Neural progenitor cell (in vitro differentiated cells): Measurements from ENCODE around the gene PCDHA9. TPM values are rescaled to one million over a fixed set of nuclear protein-coding genes. Genes with fewer than 3 reads are reported as not detected.
"Not testable (repeated sequence)": the region's sequence is repeated elsewhere in the genome, so short reads cannot be mapped to it uniquely, and the experiment has no call there.

Source experiments
- DNase-seq: peaks from one replicate; pipeline ENCODE4 v3.0.0-alpha.2; 2016; ENCODE audit warnings: low spot score
- H2AFZ ChIP-seq: fragments of 200-600 bp; sonication (generic); replicated peaks from 2 replicates; pipeline ENCODE4 v1.6.1; 2016; ENCODE audit warnings: antibody characterized with exemption
- H3F3A ChIP-seq: fragments of 200-600 bp; sonication (generic); 2 replicates; pipeline ENCODE4 v1.6.1; 2016; ENCODE audit warnings: antibody characterized with exemption, low read depth
- H3K27ac ChIP-seq: fragments of 200-600 bp; sonication (generic); 2 replicates; pipeline ENCODE4 v1.5.1; 2016; ENCODE audit warnings: mild to moderate bottlenecking
- H3K27me3 ChIP-seq: fragments of 200-600 bp; sonication (generic); 2 replicates; pipeline ENCODE4 v1.6.1; 2016; ENCODE audit warnings: mild to moderate bottlenecking, moderate library complexity
- H3K36me3 ChIP-seq: fragments of 200-600 bp; sonication (generic); 2 replicates; pipeline ENCODE4 v1.5.1; 2016
- H3K4me1 ChIP-seq: fragments of 200-600 bp; sonication (generic); 2 replicates; pipeline ENCODE4 v1.6.1; 2016; ENCODE audit warnings: mixed run types
- H3K4me2 ChIP-seq: fragments of 200-600 bp; sonication (generic); 2 replicates; pipeline ENCODE4 v1.6.1; 2016
- H3K4me3 ChIP-seq: fragments of 200-600 bp; sonication (generic); 2 replicates; pipeline ENCODE4 v1.5.1; 2016
- H3K79me2 ChIP-seq: fragments of 200-600 bp; sonication (generic); 2 replicates; pipeline ENCODE4 v1.6.1; 2016; ENCODE audit warnings: low read depth
- H3K9ac ChIP-seq: fragments of 200-600 bp; sonication (generic); 2 replicates; pipeline ENCODE4 v1.6.1; 2016
- H3K9me3 ChIP-seq: fragments of 200-600 bp; sonication (generic); 2 replicates; pipeline ENCODE4 v1.5.1; 2016; ENCODE audit warnings: low read depth
- H4K20me1 ChIP-seq: fragments of 200-600 bp; sonication (generic); 2 replicates; pipeline ENCODE4 v1.6.1; 2016; ENCODE audit warnings: low read depth
- H3K27ac Mint-ChIP-seq: 3 replicates; pipeline ENCODE4 v1.8.0; 2021; ENCODE audit warnings: mixed read lengths
- H3K27me3 Mint-ChIP-seq: 2 replicates; pipeline ENCODE4 v1.8.0; 2022; ENCODE audit warnings: low read depth, mild to moderate bottlenecking, inconsistent platforms, moderate library complexity, mixed read lengths; ENCODE audit not compliant: insufficient read depth
- H3K36me3 Mint-ChIP-seq: 3 replicates; pipeline ENCODE4 v1.8.0; 2021; ENCODE audit warnings: mixed read lengths
- H3K4me1 Mint-ChIP-seq: 3 replicates; pipeline ENCODE4 v1.8.0; 2021; ENCODE audit warnings: mixed read lengths
- H3K4me3 Mint-ChIP-seq: 3 replicates; pipeline ENCODE4 v1.8.0; 2021; ENCODE audit warnings: mild to moderate bottlenecking, moderate library complexity, mixed read lengths
- H3K9me3 Mint-ChIP-seq: 3 replicates; pipeline ENCODE4 v1.8.0; 2020; ENCODE audit warnings: mixed read lengths
- CTCF ChIP-seq: fragments of 200-600 bp; sonication (generic); IDR thresholded peaks from 2 replicates; pipeline ENCODE4 v1.5.1; 2017; ENCODE audit warnings: antibody characterized with exemption, mild to moderate bottlenecking
- EZH2 ChIP-seq: fragments of 200-600 bp; sonication (generic); IDR thresholded peaks from 2 replicates; pipeline ENCODE4 v1.6.1; 2017; ENCODE audit warnings: antibody characterized with exemption, mild to moderate bottlenecking, moderate library complexity
- EZH2phosphoT487 ChIP-seq: fragments of 200-600 bp; sonication (generic); IDR thresholded peaks from 2 replicates; pipeline ENCODE4 v1.6.1; 2017; ENCODE audit warnings: antibody characterized with exemption
- total RNA-seq: library from RNA; depleted of rRNA; stranded (reverse); fragments of >200 nt; gene quantifications from 2 replicates; pipeline ENCODE4 v1.2.3, GENCODE V29; 2015; ENCODE audit warnings: low replicate concordance

PCDHA9 gene
- total RNA-seq, 1 donor from 2014 or later: 2.0 TPM

DNA sequence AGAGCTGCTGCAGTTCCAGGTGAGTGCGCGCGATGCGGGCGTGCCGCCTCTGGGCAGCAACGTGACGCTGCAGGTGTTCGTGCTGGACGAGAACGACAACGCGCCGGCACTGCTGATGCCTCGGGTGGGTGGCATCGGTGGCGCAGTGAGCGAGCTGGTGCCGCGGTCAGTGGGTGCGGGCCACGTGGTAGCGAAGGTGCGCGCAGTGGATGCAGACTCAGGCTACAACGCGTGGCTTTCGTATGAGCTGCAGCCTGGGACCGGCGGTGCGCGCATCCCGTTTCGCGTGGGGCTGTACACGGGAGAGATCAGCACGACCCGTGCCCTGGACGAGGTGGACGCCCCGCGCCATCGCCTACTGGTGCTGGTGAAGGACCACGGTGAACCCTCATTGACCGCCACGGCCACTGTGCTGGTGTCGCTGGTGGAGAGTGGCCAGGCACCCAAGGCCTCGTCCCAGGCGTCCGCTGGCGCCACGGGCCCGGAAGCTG is 45.4 kb upstream of the PCDHA9 start:
- Histone ChIP-seq H3K4me1 (no peaks in the 10 kb centered on the region), H3K9ac (no peak overlapping the region), H3F3A (no peaks in the 10 kb centered on the region), H3K4me2 (no peak overlapping the region), H3K27ac (no peak overlapping the region), H2AFZ (no peak overlapping the region), H3K9me3 (peaks cover 9% of the 10 kb centered on the region), H3K27me3 (no peaks in the 10 kb centered on the region), H4K20me1 (no peaks in the 10 kb centered on the region), H3K4me3 (no peak overlapping the region), H3K79me2 (no peaks in the 10 kb centered on the region), H3K36me3 (peaks cover 13% of the 10 kb centered on the region)
- no peak overlapping the region for H3K27ac Mint-ChIP-seq
- H3K4me1 Mint-ChIP-seq: peaks cover 9% of the 10 kb centered on the region
- peaks cover 2% of the 10 kb centered on the region for H3K27me3 Mint-ChIP-seq
- no peak overlapping the region for H3K4me3 Mint-ChIP-seq
- peaks cover 25% of the 10 kb centered on the region for H3K36me3 Mint-ChIP-seq
- peaks cover 40% of the 10 kb centered on the region for H3K9me3 Mint-ChIP-seq
- DNase-seq: no peak
- TF ChIP-seq EZH2 (no peak), CTCF (no peak), EZH2phosphoT487 (no peak)

DNA sequence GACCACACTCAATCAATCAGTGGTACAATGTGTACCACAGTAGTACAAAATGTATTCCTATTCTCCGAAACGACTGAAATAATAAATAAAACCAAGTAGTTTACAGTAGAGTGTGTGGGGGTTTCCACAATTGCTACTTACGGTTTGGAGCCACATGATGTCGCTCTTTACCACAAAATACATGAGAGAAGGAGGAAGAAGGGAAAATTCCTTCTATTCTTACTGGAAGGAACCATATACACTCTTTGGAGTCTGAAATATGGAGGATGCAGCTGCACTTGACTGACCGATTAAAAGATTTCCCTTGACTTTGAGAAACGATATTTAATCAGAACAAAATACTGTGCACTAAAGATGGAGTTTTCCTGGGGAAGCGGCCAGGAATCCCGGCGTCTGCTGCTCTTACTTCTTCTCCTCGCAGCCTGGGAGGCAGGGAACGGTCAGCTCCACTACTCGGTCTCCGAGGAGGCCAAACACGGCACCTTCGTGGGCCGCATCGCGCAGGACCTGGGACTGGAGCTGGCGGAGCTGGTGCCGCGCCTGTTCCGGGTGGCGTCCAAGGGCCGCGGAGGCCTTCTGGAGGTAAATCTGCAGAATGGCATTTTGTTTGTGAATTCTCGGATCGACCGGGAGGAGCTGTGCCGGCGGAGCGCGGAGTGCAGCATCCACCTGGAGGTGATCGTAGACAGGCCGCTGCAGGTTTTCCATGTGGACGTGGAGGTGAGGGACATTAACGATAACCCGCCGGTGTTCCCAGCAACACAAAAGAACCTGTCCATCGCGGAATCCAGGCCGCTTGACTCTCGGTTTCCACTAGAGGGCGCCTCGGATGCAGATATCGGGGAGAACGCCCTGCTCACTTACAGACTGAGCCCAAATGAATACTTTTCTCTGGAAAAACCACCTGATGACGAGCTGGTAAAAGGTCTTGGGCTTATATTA is 41.1 kb upstream of the PCDHA9 start, which contains the start of gene PCDHA4:
PCDHA4 (plus strand) TSS at position 235 of the 942 bp plus-strand sequence.
- peak within 1 kb of the TSS; percentile 100 for H2AFZ ChIP-seq
- peak; percentile 78 for TF ChIP-seq CTCF
- TF ChIP-seq EZH2phosphoT487: no peak
- TF ChIP-seq EZH2: no peak
- peaks cover 12% of the 10 kb centered on the region for H3K4me1 ChIP-seq
- no peaks in the 10 kb centered on the region for H3K27me3 ChIP-seq
- H3K36me3 ChIP-seq: peaks cover 12% of the 10 kb centered on the region
- DNase-seq: peak; percentile 84
- Mint-ChIP-seq H3K27me3 (peaks cover 4% of the 10 kb centered on the region), H3K9me3 (peaks cover 51% of the 10 kb centered on the region), H3K27ac (peak within 1 kb of the TSS; percentile 98), H3K4me1 (peaks cover 13% of the 10 kb centered on the region), H3K36me3 (peaks cover 34% of the 10 kb centered on the region), H3K4me3 (peak within 1 kb of the TSS; percentile 95)
- peak within 1 kb of the TSS; percentile 65 for H3K9ac ChIP-seq
- no peaks in the 10 kb centered on the region for H3F3A ChIP-seq
- H4K20me1 ChIP-seq: no peaks in the 10 kb centered on the region
- H3K79me2 ChIP-seq: peaks cover 4% of the 10 kb centered on the region
- H3K4me3 ChIP-seq: peak within 1 kb of the TSS; percentile 92
- H3K9me3 ChIP-seq: no peaks in the 10 kb centered on the region
- peak within 1 kb of the TSS; percentile 87 for H3K4me2 ChIP-seq
- H3K27ac ChIP-seq: no peak within 1 kb of the TSS

GRCh38 chr5:140808241-140808888 is 39.8 kb upstream of the PCDHA9 start:
- Histone ChIP-seq H3K4me1 (peaks cover 12% of the 10 kb centered on the region), H3K36me3 (peaks cover 12% of the 10 kb centered on the region)
- H3K4me1 Mint-ChIP-seq: peaks cover 13% of the 10 kb centered on the region
- peaks cover 55% of the 10 kb centered on the region for H3K9me3 Mint-ChIP-seq
- H3F3A ChIP-seq, H3K27me3 ChIP-seq, H3K27ac ChIP-seq, H3K9ac ChIP-seq, H3K9me3 ChIP-seq, H3K27ac Mint-ChIP-seq, DNase-seq, H3K79me2 ChIP-seq, H3K4me2 ChIP-seq, H2AFZ ChIP-seq, H3K27me3 Mint-ChIP-seq, H4K20me1 ChIP-seq, H3K4me3 ChIP-seq: not testable (repeated sequence)
- H3K36me3 Mint-ChIP-seq: peaks cover 40% of the 10 kb centered on the region
- H3K4me3 Mint-ChIP-seq: peak overlapping the region; percentile 95
